Kidney (tissue), 14 donors: ENCODE data around the gene NAXD. TPM values are rescaled to one million over a fixed set of nuclear protein-coding genes. Genes with fewer than 3 reads are reported as not detected.

Experiments
- DNase-seq, 5 donors: peaks; one replicate each; pipeline ENCODE4 v3.0.0-alpha.2; 2013 to 2020
- FAIRE-seq: peaks from 2 replicates; lab custom pipeline; 2012; peaks lifted over from hg19 to GRCh38; lab: Jason Lieb, UNC
- H3K27ac ChIP-seq, 2 donors: one replicate each; pipeline ENCODE4 v1.7.0; 2013; ENCODE audit warnings: low read depth in 2 of 2, low read length in 2 of 2, inconsistent platforms in 1 of 2
- H3K27me3 ChIP-seq: one replicate; pipeline ENCODE4 v1.7.1; 2013; ENCODE audit warnings: low read length, inconsistent platforms; ENCODE audit not compliant: control insufficient read depth, insufficient read depth
- H3K36me3 ChIP-seq, 3 donors: one replicate each; pipeline versions ENCODE4 v1.7.0 to v1.7.1; 2013; ENCODE audit warnings: low read length in 3 of 3, control low read depth in 1 of 3, inconsistent platforms in 1 of 3; ENCODE audit not compliant: insufficient read depth in 3 of 3, control insufficient read depth in 2 of 3
- H3K4me1 ChIP-seq, 3 donors: one replicate each; pipeline versions ENCODE4 v1.7.0 to v1.7.1; 2013; ENCODE audit warnings: low read length in 3 of 3, inconsistent platforms in 1 of 3, low read depth in 1 of 3; ENCODE audit not compliant: control insufficient read depth in 2 of 3, insufficient read depth in 2 of 3
- H3K4me3 ChIP-seq, 3 donors: one replicate each; pipeline versions ENCODE4 v1.7.0 to v1.8.1; 2013; ENCODE audit warnings: low read length in 3 of 3, control low read depth in 1 of 3, inconsistent platforms in 1 of 3
- H3K9ac ChIP-seq, 3 donors: one replicate each; pipeline versions ENCODE4 v1.7.0 to v1.7.1; 2013; ENCODE audit warnings: low read length in 3 of 3, control low read depth in 1 of 3, inconsistent platforms in 1 of 3
- H3K9me3 ChIP-seq, 3 donors: one replicate each; pipeline versions ENCODE4 v1.7.0 to v1.7.1; 2013; ENCODE audit warnings: low read length in 3 of 3, control low read depth in 1 of 3, inconsistent platforms in 1 of 3; ENCODE audit not compliant: control insufficient read depth in 2 of 3, insufficient read depth in 1 of 3
- intact Hi-C: fragments of 100-400 bp; cut with DNase I; formaldehyde crosslinking; loops from one replicate; pipeline ENCODE4 v1.11.1; 2022
- polyA plus RNA-seq: library from polyadenylated mRNA; stranded (reverse); fragments of 350-450 nt; fragmentation: Illumina TruSeq; extraction: RNeasy Lipid Tissue Mini Kit (QIAGEN cat#74804); gene quantifications from one replicate; pipeline ENCODE4 v1.2.3, GENCODE V29; 2014; ENCODE audit warnings: low read depth, low replicate concordance; ENCODE audit not compliant: insufficient read depth
- total RNA-seq: library from RNA; stranded (reverse); fragmentation: NEBNext Ultra II Directional; extraction: Animal tissue kit (Norgen Biotek cat#: 25700); gene quantifications from one replicate; pipeline ENCODE4 v1.2.1, GENCODE V29; 2021
- TF ChIP-seq, protein P1 (sequence below): IDR thresholded peaks from 3 replicates; pipeline ENCODE4 v1.5.1; 2012; ENCODE audit warnings: mild to moderate bottlenecking, moderate library complexity, borderline replicate concordance; ENCODE audit not compliant: insufficient read depth; ENCODE audit errors: extremely low read depth
- donor health status: control.
- donor health status: control.
- donor health status: control.
- donor health status: control.
- donor health status: control.
- donor health status: DM: yes; HTN: yes; CAD: no.
- donor health status: Normal renal cell carcinoma (clear cell type).

The NAXD gene
- total and polyA plus RNA-seq, 2 donors from 2014 or later = 37.9 to 52.7 TPM

GRCh38 chr13:110662777-110663443 is 47.6 kb downstream of the NAXD start:
- DNase-seq (peak in 2 of 5 donors; percentile 25 to 40), FAIRE-seq (no peak)
- intact Hi-C loops = no loop called here
- Histone ChIP-seq H3K4me3 (no peak overlapping the region), H3K9me3 (peaks cover 0 to 4% (median 2%) of the 10 kb centered on the region in 3 donors), H3K27me3 (no peaks in the 10 kb centered on the region), H3K4me1 (no peaks in the 10 kb centered on the region), H3K9ac (no peak overlapping the region), H3K27ac (no peak overlapping the region), H3K36me3 (peaks cover 11 to 47% (median 27%) of the 10 kb centered on the region in 3 donors)
- TF ChIP-seq, protein P1, sequence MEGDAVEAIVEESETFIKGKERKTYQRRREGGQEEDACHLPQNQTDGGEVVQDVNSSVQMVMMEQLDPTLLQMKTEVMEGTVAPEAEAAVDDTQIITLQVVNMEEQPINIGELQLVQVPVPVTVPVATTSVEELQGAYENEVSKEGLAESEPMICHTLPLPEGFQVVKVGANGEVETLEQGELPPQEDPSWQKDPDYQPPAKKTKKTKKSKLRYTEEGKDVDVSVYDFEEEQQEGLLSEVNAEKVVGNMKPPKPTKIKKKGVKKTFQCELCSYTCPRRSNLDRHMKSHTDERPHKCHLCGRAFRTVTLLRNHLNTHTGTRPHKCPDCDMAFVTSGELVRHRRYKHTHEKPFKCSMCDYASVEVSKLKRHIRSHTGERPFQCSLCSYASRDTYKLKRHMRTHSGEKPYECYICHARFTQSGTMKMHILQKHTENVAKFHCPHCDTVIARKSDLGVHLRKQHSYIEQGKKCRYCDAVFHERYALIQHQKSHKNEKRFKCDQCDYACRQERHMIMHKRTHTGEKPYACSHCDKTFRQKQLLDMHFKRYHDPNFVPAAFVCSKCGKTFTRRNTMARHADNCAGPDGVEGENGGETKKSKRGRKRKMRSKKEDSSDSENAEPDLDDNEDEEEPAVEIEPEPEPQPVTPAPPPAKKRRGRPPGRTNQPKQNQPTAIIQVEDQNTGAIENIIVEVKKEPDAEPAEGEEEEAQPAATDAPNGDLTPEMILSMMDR = no peak

- no peak for FAIRE-seq
- intact Hi-C loops = no loop called here
Observed at GRCh38 chr13:110663491-110663890, 48.1 kb downstream of the NAXD start.

DNA sequence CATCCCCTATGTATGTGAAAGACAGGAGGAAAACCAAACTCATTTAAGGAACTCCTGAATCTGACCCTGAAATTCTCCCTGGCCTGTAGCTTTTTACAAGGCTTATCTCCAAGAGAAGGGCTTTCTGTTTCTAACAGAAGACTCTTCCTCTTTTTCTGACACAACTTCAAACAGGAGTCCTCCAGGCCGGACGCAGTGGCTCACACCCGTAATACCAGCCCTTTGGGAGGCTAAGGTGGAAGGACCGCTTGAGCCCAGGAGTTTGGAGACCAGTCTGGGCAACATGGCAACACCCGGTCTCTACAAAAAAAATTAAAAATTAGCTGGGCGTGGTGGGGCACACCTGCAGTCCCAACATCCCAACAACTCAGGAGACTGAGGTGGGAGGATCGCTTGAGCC is 48.7 kb downstream of the NAXD start:
- peaks cover 0 to 2% (median 0%) of the 10 kb centered on the region in 3 donors for H3K9me3 ChIP-seq
- peak in 1 of 5 donors; percentile 22 for DNase-seq
- no peaks in the 10 kb centered on the region for H3K4me1 ChIP-seq
- intact Hi-C loops = no loop called here
- H3K27me3 ChIP-seq = no peaks in the 10 kb centered on the region
- FAIRE-seq = no peak
- TF ChIP-seq, protein P1 = no peak
- H3K27ac ChIP-seq = no peak overlapping the region
- no peak overlapping the region for H3K4me3 ChIP-seq
- H3K9ac ChIP-seq = no peak overlapping the region
- peaks cover 11 to 47% (median 30%) of the 10 kb centered on the region in 3 donors for H3K36me3 ChIP-seq

More at GRCh38 chr13:110663491-110663890, 48.1 kb downstream of the NAXD start:
- TF ChIP-seq, protein P1 = no peak
- Histone ChIP-seq H3K27ac (no peak overlapping the region), H3K36me3 (peaks cover 11 to 47% (median 27%) of the 10 kb centered on the region in 3 donors), H3K9me3 (peaks cover 0 to 2% (median 0%) of the 10 kb centered on the region in 3 donors), H3K4me1 (no peaks in the 10 kb centered on the region), H3K4me3 (no peak overlapping the region), H3K27me3 (no peaks in the 10 kb centered on the region), H3K9ac (no peak overlapping the region)
- peak in 1 of 5 donors; percentile 10 for DNase-seq
